SK-N-SH (cell line): ENCODE data around the gene PALM. TPM values are rescaled to one million over a fixed set of nuclear protein-coding genes. Genes with fewer than 3 reads are reported as not detected.

Experiments used
- CTCF ChIA-PET: fragments of 300-600, 350-600 bp; formaldehyde crosslinking; extraction: SDS; loops from one replicate; lab custom pipeline; 2021; lab: Yijun Ruan, JAX
- POLR2A ChIA-PET: fragments of 350-600 bp; sonication (Branson Sonifier 250); formaldehyde crosslinking; extraction: SDS; loops from one replicate; lab custom pipeline; 2020; ENCODE audit warnings: antibody characterized with exemption, inconsistent platforms; lab: Yijun Ruan, JAX
- DNase-seq: peaks from one replicate; pipeline ENCODE4 v3.0.0; 2012
- H2AFZ ChIP-seq: fragments of 200-600 bp; sonication (generic); 2 replicates; pipeline ENCODE4 v1.8.1; 2016; ENCODE audit warnings: antibody characterized with exemption, mild to moderate bottlenecking, low read depth
- H3F3A ChIP-seq: fragments of 200-600 bp; sonication (generic); replicated peaks from 2 replicates; pipeline ENCODE3; 2016; ENCODE audit warnings: antibody characterized with exemption, mild to moderate bottlenecking; ENCODE audit not compliant: insufficient read depth
- H3K27ac ChIP-seq, 2 experiments: fragments of 200-500 bp in 1 of 2; fragments of 200-600 bp in 1 of 2; sonication (Bioruptor generic) in 1 of 2; sonication (generic), shearing (Covaris generic) in 1 of 2; 2 replicates each; pipeline versions ENCODE4 v1.5.1 to v1.6.1; 2014 to 2016; ENCODE audit warnings: low read depth in 2 of 2, inconsistent platforms in 1 of 2, low read length in 1 of 2, mild to moderate bottlenecking in 1 of 2, mixed read lengths in 1 of 2
- H3K27me3 ChIP-seq: fragments of 200-600 bp; sonication (generic), shearing (Covaris generic); 2 replicates; pipeline ENCODE4 v1.6.1; 2016; ENCODE audit warnings: mixed run types; ENCODE audit not compliant: insufficient read depth
- H3K36me3 ChIP-seq, 2 experiments: fragments of 200-500 bp in 1 of 2; fragments of 200-600 bp in 1 of 2; sonication (Bioruptor generic) in 1 of 2; sonication (generic) in 1 of 2; replicated peaks in 1 of 2; 2 replicates each; pipeline versions ENCODE3 to v1.5.1; 2014 to 2016; ENCODE audit warnings: low read length in 1 of 2, mild to moderate bottlenecking in 1 of 2; ENCODE audit not compliant: insufficient read depth in 2 of 2, control insufficient read depth in 1 of 2
- H3K4me1 ChIP-seq, 2 experiments: fragments of 200-500 bp in 1 of 2; fragments of 200-600 bp in 1 of 2; sonication (Bioruptor generic) in 1 of 2; sonication (generic), shearing (Covaris generic) in 1 of 2; 2 replicates each; pipeline versions ENCODE4 v1.5.1 to v1.6.1; 2014 to 2016; ENCODE audit warnings: low read depth in 1 of 2, low read length in 1 of 2, mixed run types in 1 of 2; ENCODE audit not compliant: insufficient read depth in 2 of 2, control insufficient read depth in 1 of 2
- H3K4me2 ChIP-seq: fragments of 200-600 bp; sonication (generic), shearing (Covaris generic); 2 replicates; pipeline ENCODE4 v1.6.1; 2017; ENCODE audit warnings: mixed run types
- H3K4me3 ChIP-seq, 2 experiments: fragments of 200-500 bp in 1 of 2; fragments of 200-600 bp in 1 of 2; sonication (Bioruptor generic) in 1 of 2; sonication (generic), shearing (Covaris generic) in 1 of 2; 2 replicates each; pipeline versions ENCODE4 v1.5.1 to v1.8.1; 2014 to 2016; ENCODE audit warnings: low read depth in 2 of 2, inconsistent platforms in 1 of 2, low read length in 1 of 2, mild to moderate bottlenecking in 1 of 2, mixed read lengths in 1 of 2, moderate library complexity in 1 of 2
- H3K79me2 ChIP-seq: fragments of 200-600 bp; sonication (generic); 2 replicates; pipeline ENCODE4 v1.8.1; 2017; ENCODE audit warnings: mild to moderate bottlenecking; ENCODE audit not compliant: insufficient read depth
- H3K9ac ChIP-seq: fragments of 200-600 bp; sonication (generic); 2 replicates; pipeline ENCODE4 v1.6.1; 2017; ENCODE audit warnings: mixed run types
- H3K9me2 ChIP-seq: fragments of 200-600 bp; sonication (generic); 2 replicates; pipeline ENCODE4 v1.6.1; 2017; ENCODE audit warnings: mixed run types
- H3K9me3 ChIP-seq: fragments of 200-600 bp; sonication (generic); 2 replicates; pipeline ENCODE4 v1.6.1; 2017; ENCODE audit warnings: mixed run types, mild to moderate bottlenecking, moderate library complexity
- H4K20me1 ChIP-seq: fragments of 200-600 bp; sonication (generic); 2 replicates; pipeline ENCODE4 v1.6.1; 2017; ENCODE audit warnings: mild to moderate bottlenecking, mixed run types; ENCODE audit not compliant: insufficient read depth
- CTCF ChIP-seq: fragments of 200-600 bp; sonication (generic); IDR thresholded peaks from 2 replicates; pipeline ENCODE4 v1.6.1; 2017; ENCODE audit warnings: antibody characterized with exemption, mild to moderate bottlenecking, moderate library complexity
- ELF1 ChIP-seq: IDR thresholded peaks from 2 replicates; pipeline ENCODE4 v1.4.0; 2012
- IRF3 ChIP-seq: fragments of 150-350 bp; IDR thresholded peaks from 2 replicates; pipeline ENCODE4 v1.6.1; 2016; ENCODE audit warnings: mild to moderate bottlenecking, low read depth, low read length
- MEF2A ChIP-seq: IDR thresholded peaks from 2 replicates; pipeline ENCODE4 v1.4.0; 2012; ENCODE audit warnings: low read depth, borderline replicate concordance
- MXI1 ChIP-seq: IDR thresholded peaks from 2 replicates; pipeline ENCODE4 v1.6.1; 2012; ENCODE audit warnings: mild to moderate bottlenecking, low read depth, low read length, improper control_type of control experiment
- NFIC ChIP-seq: IDR thresholded peaks from 2 replicates; pipeline ENCODE4 v1.4.0; 2012; ENCODE audit warnings: borderline replicate concordance
- NRF1 ChIP-seq: IDR thresholded peaks from 2 replicates; pipeline ENCODE4 v1.6.1; 2012; ENCODE audit warnings: low read depth, mild to moderate bottlenecking, low read length
- POLR2AphosphoS5 ChIP-seq: IDR thresholded peaks from 2 replicates; pipeline ENCODE4 v1.6.1; 2012; ENCODE audit warnings: low read depth, low read length
- SMC3 ChIP-seq: IDR thresholded peaks from 2 replicates; pipeline ENCODE4 v1.6.1; 2012; ENCODE audit warnings: low read depth, low read length, improper control_type of control experiment
- TAF1 ChIP-seq: IDR thresholded peaks from 2 replicates; pipeline ENCODE4 v1.6.1; 2012; ENCODE audit warnings: low read depth, mild to moderate bottlenecking, low read length, moderate library complexity, borderline replicate concordance
- TEAD4 ChIP-seq: IDR thresholded peaks from 2 replicates; pipeline ENCODE4 v1.4.0; 2012; ENCODE audit warnings: mild to moderate bottlenecking, borderline replicate concordance; ENCODE audit not compliant: insufficient read depth
- ZBTB33 ChIP-seq: IDR thresholded peaks from 2 replicates; pipeline ENCODE4 v1.4.0; 2012; ENCODE audit warnings: low read depth, borderline replicate concordance
- WGBS: methylation state at CpG from one replicate; pipeline ENCODE4 v1.1.6; 2017; ENCODE audit warnings: low lambda C conversion rate; 5-methylcytosine and 5-hydroxymethylcytosine counted together
- polyA plus RNA-seq, 3 experiments: library from polyadenylated mRNA; depleted of rRNA; stranded (reverse); fragments of >200 nt; gene quantifications; 2 replicates each; pipeline ENCODE4 v1.2.3, GENCODE V29; 2012

Gene PALM
- polyA plus RNA-seq, 1 of the 3 experiments (the other 2 are of a cell fraction) = 15.6 TPM

- TF ChIP-seq IRF3 (no peak), MEF2A (no peak), NRF1 (no peak), NFIC (no peak)
- TF ChIP-seq, all 33 proteins: peak for 0
These were observed 21.4 kb downstream of the PALM start (continued) for GRCh38 chr19:729965-730668.

- Histone ChIP-seq H3K9me2 (no peaks in the 10 kb centered on the region), H3K9me3 (no peaks in the 10 kb centered on the region)
- POLR2A ChIA-PET = no interaction called here
These were observed 22.3 kb downstream of the PALM start for GRCh38 chr19:731000-731399.

More at GRCh38 chr19:731000-731399, 22.3 kb downstream of the PALM start:
- Histone ChIP-seq H3K27me3 (no peaks in the 10 kb centered on the region), H3F3A (peaks cover 6% of the 10 kb centered on the region), H3K27ac (no peak overlapping the region), H3K4me2 (no peak overlapping the region), H2AFZ (no peak overlapping the region), H3K36me3 (no peaks in the 10 kb centered on the region), H4K20me1 (no peaks in the 10 kb centered on the region), H3K9ac (no peak overlapping the region), H3K4me1 (no peaks in the 10 kb centered on the region), H3K79me2 (no peaks in the 10 kb centered on the region), H3K4me3 (no peak overlapping the region)
- WGBS = 100% methylated on average over 7 of the region's 16 CpGs
- DNase-seq = no peak
- TF ChIP-seq TEAD4 = no peak
- TF ChIP-seq TAF1 = no peak
- TF ChIP-seq CTCF = no peak
- TF ChIP-seq POLR2AphosphoS5 = no peak
- no peak for TF ChIP-seq ELF1
- no peak for TF ChIP-seq SMC3
- no peak for TF ChIP-seq ZBTB33
- no peak for TF ChIP-seq MXI1
- CTCF ChIA-PET = interaction anchor here (0.8 to 2.9 kb wide), 3 partner anchors 8 to 23 kb away, joined by 3 to 12 read pairs (median 4); partner anchors contain the start of gene PALM
